Loucy (cell line): Measurements from ENCODE around the gene PAK5.

Experiments used
- H2AFZ ChIP-seq: fragments of 200-600 bp; sonication (generic); 2 replicates; pipeline ENCODE4 v1.6.0; 2016; ENCODE audit warnings: antibody characterized with exemption, mild to moderate bottlenecking, low read length, moderate library complexity
- H3F3A ChIP-seq: fragments of 200-600 bp; 2 replicates; pipeline ENCODE4 v1.6.0; 2016; ENCODE audit warnings: antibody characterized with exemption, low read depth, mild to moderate bottlenecking
- H3K27me3 ChIP-seq: fragments of 200-600 bp; sonication (generic); 2 replicates; pipeline ENCODE4 v1.6.1; 2014; ENCODE audit warnings: low read length, mild to moderate bottlenecking; ENCODE audit not compliant: insufficient read depth, poor library complexity, severe bottlenecking
- H3K36me3 ChIP-seq: fragments of 200-600 bp; sonication (generic); 2 replicates; pipeline ENCODE4 v1.6.1; 2016; ENCODE audit warnings: low read length; ENCODE audit not compliant: insufficient read depth
- H3K4me1 ChIP-seq: fragments of 200-600 bp; sonication (generic); 2 replicates; pipeline ENCODE4 v1.5.1; 2014; ENCODE audit warnings: low read length, mild to moderate bottlenecking; ENCODE audit not compliant: insufficient read depth, poor library complexity, severe bottlenecking
- H3K4me2 ChIP-seq: fragments of 200-600 bp; sonication (generic); 2 replicates; pipeline ENCODE4 v1.6.0; 2014; ENCODE audit warnings: antibody characterized with exemption, low read length, low read depth, mild to moderate bottlenecking; ENCODE audit not compliant: poor library complexity, severe bottlenecking
- H3K4me3 ChIP-seq: fragments of 200-600 bp; sonication (generic); 2 replicates; pipeline ENCODE4 v1.5.1; 2014; ENCODE audit warnings: low read length, mild to moderate bottlenecking, mixed read lengths; ENCODE audit not compliant: poor library complexity, severe bottlenecking
- H3K79me2 ChIP-seq: fragments of 200-600 bp; sonication (generic); 2 replicates; pipeline ENCODE4 v1.6.1; 2014; ENCODE audit warnings: low read length; ENCODE audit not compliant: insufficient read depth
- H3K9ac ChIP-seq: fragments of 200-600 bp; sonication (generic); 2 replicates; pipeline ENCODE4 v1.6.0; 2014; ENCODE audit warnings: mild to moderate bottlenecking, low read depth, low read length, moderate library complexity; ENCODE audit not compliant: poor library complexity, severe bottlenecking
- H3K9me2 ChIP-seq: fragments of 200-600 bp; sonication (generic); replicated peaks from 2 replicates; pipeline ENCODE4 v1.6.1; 2016; ENCODE audit warnings: low read depth, low read length, mixed read lengths
- H3K9me3 ChIP-seq: fragments of 200-600 bp; sonication (generic); 2 replicates; pipeline ENCODE4 v1.6.1; 2014; ENCODE audit warnings: mild to moderate bottlenecking, antibody characterized with exemption, low read length, low read depth; ENCODE audit not compliant: insufficient read depth
- H4K20me1 ChIP-seq: fragments of 200-600 bp; sonication (generic); 2 replicates; pipeline ENCODE4 v1.6.0; 2014; ENCODE audit warnings: antibody characterized with exemption, low read length, mild to moderate bottlenecking; ENCODE audit not compliant: insufficient read depth, poor library complexity, severe bottlenecking
- CTCF ChIP-seq: fragments of 200-600 bp; sonication (generic); conservative IDR thresholded peaks from 2 replicates; pipeline ENCODE4 v1.5.1; 2014; ENCODE audit warnings: mild to moderate bottlenecking, antibody characterized with exemption, low read length
- EZH2phosphoT487 ChIP-seq: fragments of 200-600 bp; IDR thresholded peaks from 2 replicates; pipeline ENCODE4 v1.6.1; 2018; ENCODE audit warnings: antibody characterized with exemption, mild to moderate bottlenecking, moderate library complexity, borderline replicate concordance

Gene PAK5

GRCh38 chr20:9488063-9488462 lies 350.8 kb downstream of the PAK5 start:
- H3K9ac ChIP-seq = peak overlapping the region; percentile 21
- peak overlapping the region; percentile 35 for H3K4me2 ChIP-seq
- no peaks in the 10 kb centered on the region for H4K20me1 ChIP-seq
- no peaks in the 10 kb centered on the region for H3K36me3 ChIP-seq
- no peaks in the 10 kb centered on the region for H3K9me3 ChIP-seq
- H3K27me3 ChIP-seq = no peaks in the 10 kb centered on the region
- H3K79me2 ChIP-seq = no peaks in the 10 kb centered on the region
- H3K4me1 ChIP-seq = peaks cover 52% of the 10 kb centered on the region
- H3K9me2 ChIP-seq = no peaks in the 10 kb centered on the region
- peak overlapping the region; percentile 15 for H3K4me3 ChIP-seq
- TF ChIP-seq EZH2phosphoT487 = no peak
- no peak for TF ChIP-seq CTCF
- H3F3A ChIP-seq = no peaks in the 10 kb centered on the region
- H2AFZ ChIP-seq = no peak overlapping the region
